NCI-H524 (cell line): ENCODE results near the gene CPT1C.

Experiments
- DNase-seq, 2 experiments: peaks; one replicate each; lab custom pipeline; 2025; lab: John Stamatoyannopoulos, UW

CPT1C gene

GRCh38 chr19:49690656-49691242 lies at the start of gene CPT1C:
Gene CPT1C, plus strand, starts transcription at chr19:49691116. Its CDS starts 1,137 bp downstream, at chr19:49692253.
- DNase-seq = peak; percentile 94 to 95

- DNase-seq = peak; percentile 99 to 100
These were observed 49.0 kb upstream of the CPT1C start, which contains the start of gene SCAF1 for GRCh38 chr19:49641688-49642491. Gene SCAF1, plus strand, starts transcription at chr19:49642209. Its CDS starts 2,818 bp downstream, at chr19:49645027.

DNA sequence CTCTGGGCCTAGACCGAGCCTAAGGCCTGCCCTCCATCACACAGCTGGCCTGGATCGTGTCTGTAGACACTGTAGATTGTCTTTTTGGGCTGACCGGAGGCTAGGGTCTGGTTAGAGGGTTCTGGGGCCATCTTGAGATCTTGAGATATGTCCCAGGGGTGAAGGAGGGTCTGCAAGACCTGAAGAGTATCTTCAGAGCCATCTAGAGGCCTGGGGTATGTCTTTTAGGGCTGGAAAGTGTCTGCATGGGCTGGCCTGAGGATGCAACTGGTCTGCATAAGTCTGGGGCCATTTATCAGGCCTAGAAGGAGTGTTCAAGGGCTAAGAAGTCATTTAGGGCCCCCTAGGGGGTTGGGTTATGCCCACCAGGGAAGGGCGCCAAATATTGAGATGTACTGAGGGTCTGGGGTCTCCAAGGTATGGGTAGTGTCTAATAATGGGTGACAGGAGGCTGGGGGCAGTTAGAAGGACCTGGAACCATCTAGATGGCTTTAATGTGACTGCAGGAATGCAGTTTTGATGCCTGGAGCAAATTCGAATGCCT lies 48.4 kb upstream of the CPT1C start:
- peak in 1 of 2 experiments; percentile 53 for DNase-seq

GRCh38 chr19:49643466-49643865 lies 47.5 kb upstream of the CPT1C start:
- DNase-seq = no peak

GRCh38 chr19:49645592-49645991 lies 45.3 kb upstream of the CPT1C start:
- DNase-seq = no peak

GRCh38 chr19:49645995-49646394 lies 44.9 kb upstream of the CPT1C start:
- no peak for DNase-seq

- DNase-seq = no peak
These were observed 44.3 kb upstream of the CPT1C start for GRCh38 chr19:49646586-49646985.

- DNase-seq = no peak
These were observed 39.7 kb upstream of the CPT1C start for GRCh38 chr19:49651029-49651819.

GRCh38 chr19:49651820-49652550 lies 38.9 kb upstream of the CPT1C start:
- no peak for DNase-seq

- no peak for DNase-seq
These were observed 38.1 kb upstream of the CPT1C start for GRCh38 chr19:49652551-49653465.

- DNase-seq = no peak
These were observed 37.5 kb upstream of the CPT1C start for GRCh38 chr19:49653466-49653806.

DNA sequence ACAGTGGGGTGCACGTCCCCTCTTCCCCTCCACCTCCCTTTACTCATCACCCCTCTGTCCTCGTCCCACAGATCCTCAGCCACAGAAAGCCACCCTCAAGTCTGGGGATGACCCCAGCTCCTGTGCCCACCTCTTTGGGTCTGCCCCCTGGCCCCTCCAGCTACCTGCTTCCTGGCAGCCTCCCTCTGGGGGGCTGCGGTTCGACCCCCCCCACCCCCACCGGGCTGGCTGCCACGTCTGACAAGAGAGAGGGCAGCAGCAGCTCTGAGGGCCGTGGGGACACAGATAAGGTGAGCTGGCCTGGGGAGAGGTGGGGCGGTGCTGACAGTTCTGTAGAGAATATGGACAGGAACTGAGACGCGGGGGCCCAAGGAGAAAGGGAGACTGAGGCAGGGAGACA lies 36.3 kb upstream of the CPT1C start:
- DNase-seq = no peak

- no peak for DNase-seq
These were observed 35.1 kb upstream of the CPT1C start for GRCh38 chr19:49655570-49656455.

- no peak for DNase-seq
These were observed 34.3 kb upstream of the CPT1C start for GRCh38 chr19:49656456-49657109.

DNA sequence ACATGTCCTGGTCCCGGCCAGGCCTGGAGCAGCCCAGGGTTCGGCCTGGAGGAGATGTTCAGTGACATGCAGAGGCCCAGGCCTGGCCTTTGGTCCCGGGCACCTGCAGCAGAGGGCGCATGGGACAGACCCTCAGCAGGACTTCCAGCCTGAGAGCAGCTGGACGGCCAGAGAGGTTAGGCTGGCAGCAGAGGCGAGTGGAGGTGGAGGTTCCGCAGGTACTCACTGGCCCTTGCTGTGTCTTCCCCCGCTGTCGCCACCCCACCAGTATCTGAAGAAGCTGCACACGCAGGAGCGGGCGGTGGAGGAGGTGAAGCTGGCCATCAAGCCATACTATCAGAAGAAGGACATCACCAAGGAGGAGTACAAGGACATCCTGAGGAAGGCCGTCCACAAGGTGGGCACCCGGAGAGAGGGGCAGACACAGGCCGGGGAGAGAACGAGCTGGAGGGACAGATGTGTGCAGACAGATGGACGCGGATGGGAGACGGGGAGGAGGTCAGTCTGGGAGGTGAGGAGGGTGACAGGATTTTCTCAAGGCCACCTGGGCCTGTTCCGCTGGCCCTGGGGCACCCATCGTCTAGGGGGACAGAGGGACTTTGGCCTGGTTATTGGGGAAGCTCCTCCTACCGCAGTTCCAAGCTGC lies 33.3 kb upstream of the CPT1C start:
- no peak for DNase-seq

DNA sequence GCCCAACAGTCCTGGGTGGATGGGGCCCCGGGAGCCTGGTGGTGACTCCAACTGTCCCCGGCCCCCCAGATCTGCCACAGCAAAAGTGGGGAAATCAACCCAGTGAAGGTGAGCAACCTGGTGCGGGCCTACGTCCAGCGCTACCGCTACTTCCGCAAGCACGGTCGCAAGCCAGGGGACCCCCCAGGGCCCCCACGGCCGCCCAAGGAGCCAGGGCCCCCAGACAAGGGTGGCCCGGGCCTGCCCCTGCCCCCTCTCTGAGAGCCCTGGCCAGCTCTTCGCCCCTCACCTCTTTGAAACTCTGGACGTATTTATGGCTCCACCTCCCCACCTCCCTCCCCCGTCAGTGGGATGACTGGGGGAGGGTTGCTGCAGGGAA lies 32.8 kb upstream of the CPT1C start:
- no peak for DNase-seq

DNA sequence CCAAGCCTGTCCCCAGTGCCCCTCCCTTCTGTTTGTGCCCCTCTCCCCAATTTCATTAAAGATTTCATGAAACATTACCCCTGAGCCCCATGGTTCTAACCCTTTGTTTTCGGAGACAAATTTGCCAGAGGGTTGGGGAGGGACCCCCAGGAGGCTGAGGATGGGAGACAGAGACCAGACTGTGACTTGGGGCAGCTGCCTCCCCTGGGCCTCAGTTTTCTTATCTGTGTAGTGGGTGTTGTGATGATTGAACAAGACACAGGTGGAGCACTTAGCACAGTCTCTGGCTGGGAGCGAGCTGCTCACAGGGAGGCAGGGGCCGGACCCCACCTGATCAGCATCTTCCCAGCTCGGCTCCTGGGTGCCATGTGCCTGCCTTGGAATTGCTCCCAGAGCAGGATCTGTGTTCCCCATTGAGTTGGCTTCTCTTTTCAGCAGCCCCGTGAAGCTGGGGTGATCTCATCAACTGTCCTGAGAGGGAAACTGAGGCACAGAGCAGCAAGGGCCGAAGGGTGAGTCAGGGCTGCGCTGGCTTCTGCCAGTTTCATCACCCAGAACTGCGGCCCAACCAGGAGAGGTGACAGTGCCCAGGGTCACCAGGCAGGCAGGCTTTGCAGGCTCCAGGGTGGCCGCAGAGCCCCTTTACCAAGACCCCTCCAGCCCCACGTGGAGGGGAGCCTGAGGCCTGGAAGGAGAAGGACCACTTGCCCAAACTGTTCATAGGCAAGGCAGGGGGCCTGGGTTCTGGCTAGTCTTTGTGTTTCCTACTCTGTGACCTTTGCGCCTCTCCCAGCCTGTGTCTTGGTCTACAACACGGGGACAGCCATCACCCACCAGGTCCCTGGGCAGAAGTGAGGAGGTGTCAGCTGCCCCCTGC lies 32.1 kb upstream of the CPT1C start:
- no peak for DNase-seq
